HG03469 (cell line): Measurements from ENCODE around the gene PDE1A.

ENCODE experiments used
- ATAC-seq: cut with Tn5 transposase; IDR thresholded peaks from one replicate; pipeline ENCODE4 v1.9.1; 2021; ENCODE audit warnings: mild to moderate bottlenecking, moderate library complexity, moderate number of reproducible peaks; ENCODE audit not compliant: unreplicated experiment

The PDE1A gene

DNA sequence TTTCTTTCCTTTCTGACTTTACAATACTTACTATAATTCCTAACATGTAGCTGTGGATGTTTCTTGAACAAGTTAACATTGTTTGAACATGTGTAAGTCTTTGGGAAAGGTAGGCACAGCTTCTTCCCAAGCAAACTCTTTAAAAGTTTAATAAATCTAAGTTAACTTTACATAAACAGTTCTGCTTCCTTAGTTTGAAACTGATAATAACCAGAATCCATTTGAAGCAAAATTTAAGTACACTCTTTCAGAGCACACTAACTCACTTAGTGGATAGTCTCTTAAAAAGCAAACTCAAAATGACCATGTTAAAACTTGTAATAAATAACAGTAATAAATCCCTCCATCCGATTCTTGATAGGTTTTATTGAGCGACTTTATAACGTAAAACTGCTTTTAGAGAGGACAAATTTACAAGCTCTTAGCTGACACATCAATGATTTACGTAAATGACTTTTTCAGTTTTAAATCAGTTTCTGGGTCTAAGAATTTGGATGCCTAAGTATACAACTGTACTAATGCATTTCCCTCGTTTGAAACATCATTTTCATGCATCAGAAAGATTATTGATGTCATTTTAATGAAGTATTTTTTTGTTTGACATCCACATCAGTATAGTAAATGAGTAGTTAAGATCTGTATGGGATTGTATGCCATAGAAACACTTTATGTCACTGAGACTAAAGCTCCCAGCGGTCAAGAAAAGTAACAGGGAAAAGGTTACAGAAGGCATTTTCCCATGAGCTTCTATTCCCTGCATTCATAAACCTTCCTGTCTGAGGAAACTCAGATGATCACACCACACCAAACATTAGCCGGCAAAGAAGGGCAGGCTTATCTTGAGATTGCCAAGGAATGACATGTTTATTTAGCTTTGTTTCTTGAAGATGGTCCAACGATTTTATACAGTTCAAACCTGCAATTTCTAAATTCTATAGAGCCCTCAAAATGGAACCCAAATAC is 67.5 kb downstream of the PDE1A start:
- ATAC-seq, result no peak

DNA sequence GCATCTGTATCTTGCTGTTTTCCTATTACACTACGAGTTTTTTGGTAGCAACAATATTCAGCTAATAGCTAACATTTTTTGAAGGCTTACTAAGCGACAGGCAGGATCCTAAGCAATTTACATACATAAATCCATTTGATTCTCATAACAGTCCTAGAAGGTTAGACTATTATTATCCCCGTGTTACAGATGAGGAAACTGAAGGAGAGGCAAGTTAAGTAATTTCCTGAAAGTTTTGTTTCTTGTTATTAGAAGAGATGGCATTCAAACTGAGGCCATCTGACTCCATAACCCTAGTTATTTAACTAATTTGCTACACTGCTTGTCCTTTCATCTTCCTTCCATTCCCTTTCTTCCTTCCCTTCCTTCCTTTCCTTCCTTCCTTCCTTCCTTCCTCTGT is 68.2 kb downstream of the PDE1A start:
- no peak for ATAC-seq

DNA sequence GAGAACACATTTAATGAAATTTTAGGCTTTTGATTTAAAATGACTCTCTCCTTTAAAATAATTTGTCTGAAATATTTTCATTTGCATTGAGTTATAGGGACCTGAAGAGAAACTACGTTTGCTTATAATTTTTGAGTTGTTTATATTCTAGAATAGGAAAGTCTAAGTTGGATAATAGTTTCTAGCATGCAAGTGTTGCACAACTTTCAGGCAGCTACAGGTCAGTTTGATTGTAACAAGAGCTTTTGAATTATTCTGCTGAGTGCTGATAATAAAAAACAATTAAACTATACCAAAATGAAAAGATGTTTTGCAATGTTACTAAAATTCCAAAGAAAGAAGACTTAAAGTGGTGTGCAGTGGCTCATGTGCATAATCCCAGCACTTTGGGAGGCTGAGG is 71.0 kb downstream of the PDE1A start:
- ATAC-seq, result no peak

DNA sequence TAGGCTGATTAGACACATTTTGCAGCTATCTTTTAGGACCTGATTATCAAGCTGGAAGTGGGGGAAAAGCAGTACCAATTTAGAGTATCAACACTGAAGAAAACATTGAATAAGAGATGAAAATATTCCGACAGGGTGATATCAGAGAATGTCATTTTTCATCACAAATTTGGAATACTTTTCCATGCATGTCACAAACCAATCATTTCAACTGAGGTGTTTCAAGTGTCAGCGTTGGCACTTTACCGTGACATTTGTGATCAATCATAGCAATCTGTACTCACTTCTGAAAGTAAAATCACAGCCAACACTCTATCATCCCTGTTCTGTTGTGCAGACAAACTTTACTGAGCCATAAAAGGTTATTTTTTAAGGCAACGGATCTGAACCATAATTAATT is 75.4 kb downstream of the PDE1A start:
- no peak for ATAC-seq

DNA sequence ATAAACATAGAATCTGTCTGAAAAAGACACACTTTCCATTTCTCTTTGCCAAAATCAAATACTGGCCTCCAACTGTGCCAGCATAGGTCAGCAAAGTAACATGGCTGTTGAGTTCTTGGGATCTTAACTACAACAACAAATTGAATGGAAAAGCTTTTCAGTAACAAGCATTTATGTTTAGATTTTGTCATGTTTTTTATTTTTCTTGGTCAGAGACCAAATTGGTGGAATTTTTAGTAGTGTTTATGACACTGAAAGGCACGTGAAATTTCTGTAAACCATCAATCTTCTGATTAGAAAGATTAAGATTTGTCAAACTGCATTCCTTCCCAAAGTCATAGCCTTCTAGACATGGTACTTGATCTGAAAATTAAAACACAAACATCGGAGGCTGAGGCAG is 77.6 kb downstream of the PDE1A start:
- ATAC-seq, result no peak

DNA sequence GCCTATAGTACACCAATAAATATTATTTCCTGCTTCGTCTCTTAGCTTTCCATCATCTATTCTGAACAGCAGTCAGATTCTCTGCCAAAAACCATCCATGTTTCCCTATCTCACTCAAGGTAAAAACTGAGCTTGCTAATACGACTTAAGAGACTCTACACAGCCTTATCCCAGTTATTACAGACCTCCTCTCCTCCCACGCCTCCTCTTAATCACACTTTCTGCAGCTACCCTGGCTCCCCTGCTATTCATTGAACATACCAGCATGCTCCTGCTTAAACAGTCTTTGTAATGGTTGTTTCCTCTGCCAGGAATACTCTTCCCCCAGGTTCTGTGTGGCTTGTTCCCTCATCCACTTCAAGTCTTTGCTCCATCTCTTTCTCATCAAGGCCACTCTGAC is 81.5 kb downstream of the PDE1A start:
- no peak for ATAC-seq

DNA sequence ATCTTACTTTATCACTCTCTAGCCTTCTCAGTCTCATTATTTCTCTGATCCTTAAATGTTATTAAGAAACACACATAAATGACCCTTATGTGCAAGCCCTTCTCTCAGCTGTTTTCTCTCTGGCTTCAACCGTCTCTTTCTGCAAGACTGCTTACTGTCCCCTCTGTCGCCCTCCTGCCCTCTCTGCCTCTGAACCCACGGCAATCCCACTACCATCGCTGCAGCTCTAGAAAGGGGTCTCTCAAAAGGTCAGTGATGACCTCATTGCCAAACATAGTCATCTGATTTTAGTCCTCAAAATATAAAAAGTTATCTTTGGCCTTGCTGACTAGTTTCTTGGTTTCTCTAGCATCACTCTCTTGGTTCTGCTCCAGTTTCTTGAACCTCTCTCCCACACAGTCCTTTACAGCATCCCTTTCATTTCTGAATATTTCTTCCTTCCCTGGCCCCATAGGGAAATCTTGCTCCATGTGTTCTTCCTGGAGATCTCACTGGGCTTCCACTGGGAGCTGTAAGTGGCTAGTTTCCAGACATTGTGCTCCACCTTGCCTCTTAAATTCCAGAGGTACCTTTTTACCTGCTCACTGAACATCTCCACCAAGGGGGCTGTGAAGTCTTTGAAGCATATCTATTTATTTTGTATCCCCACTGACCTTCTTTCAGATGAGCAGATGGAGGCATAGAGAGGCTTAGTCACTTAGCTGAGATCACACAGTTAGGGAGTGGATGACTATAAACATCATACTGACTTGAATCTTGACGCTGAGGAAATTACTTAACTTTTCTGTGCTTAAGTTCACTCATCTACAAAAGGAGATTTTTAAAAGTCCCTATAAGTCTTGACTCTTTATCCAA is 96.2 kb downstream of the PDE1A start:
- no peak for ATAC-seq

DNA sequence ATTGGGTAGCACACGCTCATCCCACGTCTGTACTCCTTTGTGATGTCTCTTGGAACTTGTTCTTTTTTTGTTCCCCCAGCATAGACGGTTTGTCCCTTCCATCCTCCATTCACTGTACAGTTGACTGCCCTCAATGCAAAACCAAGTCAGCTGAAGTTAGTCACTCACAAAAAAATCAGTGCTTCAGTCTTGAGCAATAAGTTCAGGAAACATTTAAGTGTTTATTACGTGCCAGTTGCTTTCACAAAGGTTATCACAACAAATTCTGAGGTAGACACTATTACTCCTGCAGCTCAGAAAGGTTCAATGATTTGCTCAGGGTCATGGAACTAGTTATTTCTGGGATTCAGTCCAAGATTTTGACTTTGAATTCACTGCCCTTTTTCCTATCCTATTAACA is 102.2 kb downstream of the PDE1A start:
- no peak for ATAC-seq

DNA sequence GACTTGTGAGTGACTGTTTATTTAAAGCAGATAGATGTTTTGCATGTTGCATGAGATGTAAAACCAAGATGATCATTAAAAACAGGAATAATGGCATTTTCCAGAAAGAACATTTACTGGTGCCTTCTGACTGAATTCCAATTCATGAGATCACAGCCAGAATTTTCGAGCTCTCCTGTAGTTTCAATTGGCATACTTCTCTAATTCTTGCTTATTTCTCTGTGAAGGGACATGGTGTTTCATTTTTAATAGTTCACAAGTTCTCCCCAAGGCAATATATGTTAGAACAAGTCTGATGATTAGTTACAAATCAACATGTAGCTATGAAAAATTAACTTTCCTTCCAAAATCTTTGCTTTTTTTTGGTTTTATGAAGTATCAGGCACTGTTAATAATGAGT is 105.7 kb downstream of the PDE1A start:
- ATAC-seq, result no peak

DNA sequence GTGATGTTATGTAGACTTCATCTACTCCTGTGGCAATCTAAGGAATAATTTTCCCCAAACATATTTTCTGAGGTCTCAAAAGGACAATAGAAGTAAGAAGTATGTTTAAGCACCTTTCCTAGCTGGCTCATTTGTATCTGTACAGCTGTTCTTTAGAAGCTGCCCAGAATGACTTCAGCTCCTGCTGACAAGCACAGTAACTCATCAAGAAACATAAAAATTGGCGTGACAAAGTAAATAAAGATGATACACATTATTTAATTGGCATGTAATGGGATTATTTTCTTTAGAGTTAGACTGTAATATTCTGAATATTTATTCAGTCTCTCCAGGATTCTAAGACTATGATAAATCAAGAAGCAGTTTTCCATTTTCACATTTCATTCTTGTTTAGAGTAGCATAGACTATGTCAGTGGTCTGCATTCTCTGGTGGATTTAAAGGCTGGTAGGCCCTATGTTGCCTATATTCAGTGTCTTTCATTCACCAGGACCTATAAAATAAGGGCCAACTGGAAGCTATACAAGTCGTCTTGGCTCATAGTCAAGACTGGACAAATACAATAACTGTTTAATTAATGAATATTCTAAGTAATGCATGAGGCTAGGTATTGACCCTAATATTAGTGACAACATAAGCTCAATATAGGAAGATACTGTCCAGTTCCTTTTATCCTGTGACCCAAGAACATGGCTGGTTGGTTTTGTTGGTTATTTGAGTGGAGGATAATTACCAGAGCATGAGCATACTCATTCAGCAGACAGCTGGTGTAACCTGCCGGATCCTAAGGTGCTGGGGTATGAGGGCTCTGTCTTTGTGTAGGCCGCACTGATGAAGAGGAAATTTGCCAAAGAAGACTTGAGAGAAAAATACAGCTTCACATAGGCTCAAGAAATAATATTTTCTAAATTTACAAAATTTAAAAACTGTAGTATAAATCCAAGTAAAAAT is 107.0 kb downstream of the PDE1A start:
- ATAC-seq, result no peak

DNA sequence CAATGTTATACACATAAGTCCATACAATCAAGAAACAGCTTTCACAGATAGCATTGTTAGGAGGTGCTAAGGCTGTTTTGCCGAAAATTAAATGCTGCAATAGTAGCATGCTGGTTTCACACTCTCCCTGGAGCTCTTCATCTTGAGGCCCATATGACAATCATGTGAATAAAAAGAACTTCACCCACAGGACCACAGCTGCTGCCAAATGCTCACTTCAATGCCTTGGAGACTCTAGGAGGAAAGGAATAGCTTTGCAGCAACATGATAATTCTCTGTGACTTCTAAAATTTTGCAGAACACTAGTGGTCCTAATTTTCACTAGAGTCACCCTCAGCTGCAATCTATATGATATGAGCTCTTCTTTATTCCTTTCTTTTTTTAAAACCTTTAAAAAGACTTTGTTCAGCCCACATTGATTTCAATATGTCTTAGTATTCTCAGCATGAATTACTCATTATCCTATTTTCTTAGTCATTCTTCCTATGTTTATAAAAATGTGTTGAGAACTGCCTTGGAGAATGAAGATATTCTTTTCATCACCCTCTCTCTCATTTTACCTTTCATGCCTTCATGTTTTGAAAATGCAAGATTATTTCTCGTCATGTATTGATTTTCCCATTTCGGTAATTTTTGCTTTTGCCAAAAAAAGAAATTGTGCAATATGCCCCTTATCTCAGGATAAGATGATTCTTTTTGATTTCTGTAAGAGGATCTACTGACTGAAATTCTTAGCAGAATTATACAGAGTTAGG is 108.2 kb downstream of the PDE1A start:
- no peak for ATAC-seq

DNA sequence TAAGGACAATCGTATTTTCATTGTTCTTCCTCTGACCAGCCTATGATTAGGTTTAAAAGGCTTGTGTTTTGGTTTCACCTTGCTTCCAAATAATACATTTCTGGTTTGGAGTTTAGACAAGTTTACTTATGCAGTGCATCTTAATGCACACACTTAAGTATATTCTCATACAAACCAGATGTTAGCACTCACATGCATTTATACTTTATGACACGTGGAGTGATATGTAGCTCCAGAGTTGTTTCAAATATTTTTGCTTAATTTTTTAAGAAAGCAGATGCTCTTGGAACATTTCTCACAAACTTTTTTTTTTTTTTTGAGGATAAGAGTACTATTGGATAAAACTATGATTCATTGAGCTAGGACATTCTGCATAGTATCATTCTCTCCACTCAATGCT is 109.9 kb downstream of the PDE1A start:
- ATAC-seq, result no peak

DNA sequence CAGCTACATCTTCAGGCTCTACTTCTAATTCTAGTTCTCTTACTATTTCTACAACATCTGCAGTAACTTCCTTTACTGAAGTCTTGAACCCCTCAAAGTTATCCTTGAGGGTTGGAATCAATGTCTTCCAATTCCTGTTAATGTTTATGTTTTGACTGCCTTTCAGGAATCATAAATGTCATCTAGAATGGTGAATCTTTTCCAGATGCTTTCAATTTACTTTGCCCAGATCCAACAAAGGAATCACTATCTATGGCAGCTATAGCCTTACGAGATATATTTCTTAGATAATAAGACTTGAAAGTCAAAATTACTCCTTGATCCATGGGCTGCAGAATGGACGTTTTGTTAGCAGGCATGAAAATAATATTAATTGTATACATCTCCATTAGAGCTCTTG is 123.9 kb downstream of the PDE1A start:
- ATAC-seq, result no peak

DNA sequence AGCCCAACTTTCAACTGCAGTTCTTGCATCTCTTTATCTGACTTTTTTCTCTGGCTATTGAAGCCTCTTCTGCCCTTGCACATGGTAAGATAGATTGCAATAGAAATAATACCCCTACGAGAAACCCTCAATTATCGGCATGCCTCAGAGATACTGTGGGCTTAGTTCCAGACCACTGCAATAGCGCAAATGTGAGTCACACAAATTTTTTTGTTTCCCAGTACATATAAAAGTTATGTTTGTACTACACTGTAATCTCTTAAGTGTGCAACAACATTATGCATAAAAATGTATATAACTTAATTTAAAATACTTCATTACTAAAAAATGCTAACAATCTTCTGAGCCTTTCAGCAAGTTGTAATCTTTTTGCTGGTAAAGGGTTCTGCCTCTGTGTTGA is 124.7 kb downstream of the PDE1A start:
- no peak for ATAC-seq

DNA sequence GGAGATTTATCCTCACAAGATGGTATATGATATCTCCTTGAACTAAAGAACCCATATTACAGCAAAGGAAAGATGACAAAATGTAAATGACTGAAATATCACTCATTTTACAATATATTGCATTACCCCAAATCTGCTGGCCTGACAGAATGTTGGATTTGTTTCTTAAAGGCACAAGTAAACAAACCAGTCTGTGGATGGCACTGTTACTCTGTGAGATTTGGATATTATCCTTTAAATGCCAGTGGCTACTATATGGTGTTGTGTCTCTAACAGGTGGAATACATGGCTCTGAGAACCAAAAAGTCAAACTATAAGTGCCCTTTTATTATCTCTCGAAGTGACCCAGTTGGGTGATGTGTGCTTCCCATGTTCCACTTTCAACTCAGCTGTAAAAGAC is 125.7 kb downstream of the PDE1A start:
- ATAC-seq, result no peak

DNA sequence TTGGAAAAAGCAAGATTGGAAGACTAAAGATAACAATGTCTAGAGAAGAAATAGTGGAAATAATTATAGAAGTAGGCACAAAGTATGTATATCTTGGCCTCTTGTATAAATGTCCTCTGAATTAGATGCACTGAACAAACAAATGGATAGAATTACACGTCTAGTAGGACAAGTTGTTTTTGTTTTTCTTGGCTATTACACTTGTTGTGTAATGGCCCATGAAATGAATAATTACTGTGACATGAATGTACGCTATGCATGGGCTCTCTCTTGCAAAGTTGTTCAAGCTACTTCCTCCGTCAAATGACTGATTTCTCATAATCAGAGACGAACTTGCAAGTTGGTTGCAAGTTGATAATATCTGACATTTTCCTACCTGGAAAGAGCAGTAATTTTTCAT is 126.2 kb downstream of the PDE1A start:
- no peak for ATAC-seq

DNA sequence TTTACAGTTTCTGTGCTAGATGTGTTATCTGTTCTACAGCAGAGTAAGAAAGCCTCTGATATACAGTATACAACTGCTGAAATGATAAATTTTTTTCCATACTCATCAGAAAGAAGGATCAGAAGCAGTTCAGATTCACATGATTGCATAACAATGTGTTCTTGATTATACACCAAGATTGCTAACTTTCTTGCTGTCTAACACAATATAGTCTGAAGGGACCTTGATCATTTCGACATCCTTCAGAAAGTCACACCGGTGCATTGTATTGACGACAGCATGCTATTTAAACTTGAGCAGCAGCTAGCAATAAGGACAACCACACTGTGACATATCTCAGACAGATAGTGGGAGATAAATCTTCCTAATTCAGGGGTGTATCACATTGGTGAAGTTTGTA is 127.2 kb downstream of the PDE1A start:
- ATAC-seq, result no peak

DNA sequence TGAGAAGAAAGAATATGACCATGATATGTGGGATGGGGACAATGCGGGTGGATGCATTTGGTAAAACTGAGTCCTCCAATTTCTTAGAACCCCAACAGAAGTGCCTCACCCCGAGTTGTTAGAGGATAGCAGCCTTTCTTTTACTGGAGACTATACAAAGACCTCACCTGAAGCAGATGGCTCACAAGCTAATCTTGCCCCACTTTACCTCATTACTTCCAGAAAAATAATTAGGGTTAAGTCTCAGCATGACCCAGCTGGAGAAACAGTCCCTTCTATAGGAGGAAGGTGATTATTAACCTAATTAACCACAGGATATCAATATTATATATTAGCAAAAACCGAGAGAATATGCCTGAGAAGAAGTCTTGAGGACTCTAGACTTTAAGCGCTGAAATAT is 128.4 kb downstream of the PDE1A start:
- ATAC-seq, result no peak

DNA sequence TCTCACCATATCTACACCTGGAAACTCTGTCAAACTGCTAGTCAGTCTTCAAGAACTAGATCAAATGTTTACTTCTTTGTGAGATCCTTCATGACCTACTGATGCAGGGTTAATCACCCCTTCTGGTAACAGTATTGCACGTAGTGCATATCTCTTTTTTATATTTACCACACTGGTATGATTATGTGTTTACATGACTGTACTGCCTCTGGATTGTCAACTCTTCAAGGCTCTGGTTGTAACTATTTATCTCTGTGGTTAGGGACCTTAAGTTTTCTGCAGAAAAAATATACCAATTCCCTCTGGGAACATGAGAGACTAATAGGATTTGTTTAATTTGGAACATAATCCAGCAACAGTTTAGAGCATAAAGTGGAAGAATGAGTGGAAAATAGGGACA is 135.5 kb downstream of the PDE1A start:
- no peak for ATAC-seq

DNA sequence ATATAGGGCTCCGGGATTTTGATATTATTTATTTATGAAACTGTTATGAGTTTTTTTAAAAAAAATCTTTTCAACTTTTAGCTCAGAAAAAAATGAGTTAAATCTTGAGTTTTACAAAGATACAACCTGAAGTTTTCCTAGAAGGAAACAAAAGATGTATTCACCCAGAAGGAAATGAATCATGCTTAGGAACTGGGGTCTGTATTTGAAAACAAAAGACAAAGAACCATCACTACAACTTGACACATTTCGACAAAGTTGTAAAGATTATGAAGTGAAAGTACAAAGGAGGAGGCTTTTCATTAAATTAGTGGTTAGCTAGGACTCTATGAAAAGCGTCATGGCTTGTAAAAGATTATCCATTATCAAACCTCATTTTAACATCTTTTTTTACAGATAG is 143.3 kb downstream of the PDE1A start:
- ATAC-seq, result no peak
